ENCODE results near the gene TPM1. TPM values are rescaled to one million over a fixed set of nuclear protein-coding genes. Genes with fewer than 3 reads are reported as not detected.

The TPM1 gene
- total RNA-seq, 1 experiment from 2014 or later, result 22.5 TPM

GRCh38 chr15:63027646-63028045, 14.9 kb upstream of the TPM1 start:
- H3K27ac ChIP-seq (ENCODE audit: low read depth, low read length), result no peak overlapping the region
- H3K9me3 ChIP-seq (ENCODE audit: control insufficient read depth in 1 of 2, insufficient read depth in 1 of 2, low read depth in 1 of 2, low read length in 2 of 2), result no peaks in the 10 kb centered on the region
- H3K36me3 ChIP-seq (ENCODE audit: control insufficient read depth in 1 of 2, insufficient read depth in 2 of 2, low read length in 2 of 2), result no peaks in the 10 kb centered on the region
- H3K9ac ChIP-seq (ENCODE audit: low read length), result no peak overlapping the region
- no peaks in the 10 kb centered on the region for H3K27me3 ChIP-seq (ENCODE audit: insufficient read depth, low read length)
- CTCF ChIA-PET, result interaction anchor here (1.4 kb wide), 1 partner anchor 21 kb away, joined by 8 read pairs; no protein-coding TSS in a partner anchor
- no peaks in the 10 kb centered on the region for H3K4me1 ChIP-seq (ENCODE audit: control insufficient read depth in 1 of 2, insufficient read depth in 2 of 2, low read length in 2 of 2)
- DNase-seq (ENCODE audit: low read depth, low spot score) (no peak), ATAC-seq (no peak)
- no peaks in the 10 kb centered on the region for H3K79me2 ChIP-seq (ENCODE audit: insufficient read depth, low read length)
- H4K20me1 ChIP-seq (ENCODE audit: insufficient read depth), result no peaks in the 10 kb centered on the region
- no peak overlapping the region for H3K4me3 ChIP-seq (replicated peaks in 1 of 2; ENCODE audit: low read depth in 1 of 2, low read length in 2 of 2)
- no peak overlapping the region for H2AFZ ChIP-seq (ENCODE audit: low read depth, low read length, poor library complexity, severe bottlenecking)
- RAD21 ChIA-PET (ENCODE audit: low non-redundant PET in 1 of 2, low total read pairs in 2 of 2, uncharacterized antibody in 2 of 2, unreplicated experiment in 2 of 2), result no interaction called here
- no peak for TF ChIP-seq EZH2phosphoT487 (IDR thresholded peaks at IDR 0.05; ENCODE audit: borderline replicate concordance)
- no peak for TF ChIP-seq ZNF274 (IDR thresholded peaks at IDR 0.05; ENCODE audit: low read depth, low read length)
- no peak for TF ChIP-seq RAD21 (IDR thresholded peaks at IDR 0.05; ENCODE audit: low read depth)
- TF ChIP-seq POLR2AphosphoS5 (IDR thresholded peaks at IDR 0.05; ENCODE audit: low read depth, low read length), result no peak
- no peak for TF ChIP-seq YY1 (IDR thresholded peaks at IDR 0.05; ENCODE audit: extremely low read depth, insufficient replicate concordance, low read depth, low read length)
- TF ChIP-seq, protein P1, sequence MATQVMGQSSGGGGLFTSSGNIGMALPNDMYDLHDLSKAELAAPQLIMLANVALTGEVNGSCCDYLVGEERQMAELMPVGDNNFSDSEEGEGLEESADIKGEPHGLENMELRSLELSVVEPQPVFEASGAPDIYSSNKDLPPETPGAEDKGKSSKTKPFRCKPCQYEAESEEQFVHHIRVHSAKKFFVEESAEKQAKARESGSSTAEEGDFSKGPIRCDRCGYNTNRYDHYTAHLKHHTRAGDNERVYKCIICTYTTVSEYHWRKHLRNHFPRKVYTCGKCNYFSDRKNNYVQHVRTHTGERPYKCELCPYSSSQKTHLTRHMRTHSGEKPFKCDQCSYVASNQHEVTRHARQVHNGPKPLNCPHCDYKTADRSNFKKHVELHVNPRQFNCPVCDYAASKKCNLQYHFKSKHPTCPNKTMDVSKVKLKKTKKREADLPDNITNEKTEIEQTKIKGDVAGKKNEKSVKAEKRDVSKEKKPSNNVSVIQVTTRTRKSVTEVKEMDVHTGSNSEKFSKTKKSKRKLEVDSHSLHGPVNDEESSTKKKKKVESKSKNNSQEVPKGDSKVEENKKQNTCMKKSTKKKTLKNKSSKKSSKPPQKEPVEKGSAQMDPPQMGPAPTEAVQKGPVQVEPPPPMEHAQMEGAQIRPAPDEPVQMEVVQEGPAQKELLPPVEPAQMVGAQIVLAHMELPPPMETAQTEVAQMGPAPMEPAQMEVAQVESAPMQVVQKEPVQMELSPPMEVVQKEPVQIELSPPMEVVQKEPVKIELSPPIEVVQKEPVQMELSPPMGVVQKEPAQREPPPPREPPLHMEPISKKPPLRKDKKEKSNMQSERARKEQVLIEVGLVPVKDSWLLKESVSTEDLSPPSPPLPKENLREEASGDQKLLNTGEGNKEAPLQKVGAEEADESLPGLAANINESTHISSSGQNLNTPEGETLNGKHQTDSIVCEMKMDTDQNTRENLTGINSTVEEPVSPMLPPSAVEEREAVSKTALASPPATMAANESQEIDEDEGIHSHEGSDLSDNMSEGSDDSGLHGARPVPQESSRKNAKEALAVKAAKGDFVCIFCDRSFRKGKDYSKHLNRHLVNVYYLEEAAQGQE (IDR thresholded peaks at IDR 0.05; ENCODE audit: low read depth), result no peak
- TF ChIP-seq MAX (IDR thresholded peaks at IDR 0.05), result no peak
- no peak for TF ChIP-seq CBX3 (IDR thresholded peaks at IDR 0.05; ENCODE audit: low read depth)
- no peak for TF ChIP-seq SRF (IDR thresholded peaks at IDR 0.05; ENCODE audit: low read depth)
- TF ChIP-seq JUND (IDR thresholded peaks at IDR 0.05), result no peak
- no peak for TF ChIP-seq ZBTB33 (IDR thresholded peaks at IDR 0.05; ENCODE audit: extremely low read depth, insufficient replicate concordance, low read length)
- no peak for TF ChIP-seq CEBPB (IDR thresholded peaks at IDR 0.05; ENCODE audit: low read depth)
- TF ChIP-seq POLR2A (IDR thresholded peaks at IDR 0.05; ENCODE audit: borderline replicate concordance, extremely low read depth, insufficient read depth, insufficient read length), result no peak
- TF ChIP-seq ZFX (IDR thresholded peaks at IDR 0.05), result no peak
- TF ChIP-seq EZH2 (IDR thresholded peaks at IDR 0.05), result no peak
- no peak for TF ChIP-seq TCF7L2 (IDR thresholded peaks at IDR 0.05; ENCODE audit: borderline replicate concordance, extremely low read depth, insufficient read depth, insufficient read length)
- no peak for TF ChIP-seq SIN3A (IDR thresholded peaks at IDR 0.05; ENCODE audit: low read depth)
- TF ChIP-seq ELF1 (IDR thresholded peaks at IDR 0.05; ENCODE audit: borderline replicate concordance, low read depth), result no peak
- no peaks in the 10 kb centered on the region for H3K9me2 ChIP-seq (ENCODE audit: insufficient read depth)
- no TSS peak for BruUV-seq (replicated peaks)
- POLR2A ChIA-PET, result no interaction called here
- H3K4me2 ChIP-seq (ENCODE audit: low read length), result no peak overlapping the region
- intact Hi-C loops (cut with micrococcal nuclease), result no loop called here

All from HCT116 (cell line).